Endothelial cell of umbilical vein (primary cell): ENCODE results near the gene TICAM1. TPM values are rescaled to one million over a fixed set of nuclear protein-coding genes. Genes with fewer than 3 reads are reported as not detected.

Experiments used
- BruUV-seq: library from RNA; stranded (reverse); fragments of 400-500 nt; replicated peaks from 2 replicates; lab custom pipeline; 2021; lab: Mats Ljungman, UMichigan
- CTCF ChIA-PET: fragments of 300-600, 350-600 bp; sonication (Branson Sonifier 250); formaldehyde crosslinking; loops from one replicate; lab custom pipeline; 2021; ENCODE audit warnings: antibody characterized with exemption, inconsistent platforms; lab: Charles Lee
- POLR2A ChIA-PET: fragments of 300-600, 350-600 bp; sonication (Branson Sonifier 250); formaldehyde crosslinking; loops from one replicate; lab custom pipeline; 2021; ENCODE audit warnings: antibody characterized with exemption, inconsistent platforms; lab: Charles Lee
- DNase-seq: peaks from one replicate; pipeline ENCODE4 v3.0.0-alpha.2; 2011; ENCODE audit warnings: low read depth, low spot score
- FAIRE-seq: peaks from 2 replicates; lab custom pipeline; 2011; peaks lifted over from hg19 to GRCh38; lab: Jason Lieb, UNC
- H2AFZ ChIP-seq: 2 replicates; pipeline ENCODE4 v1.6.0; 2012; ENCODE audit warnings: low read depth, low read length, control low read depth, inconsistent platforms
- H3K27ac ChIP-seq: 2 replicates; pipeline ENCODE4 v1.5.1; 2011; ENCODE audit warnings: low read depth, mild to moderate bottlenecking, control low read depth, low read length, moderate library complexity; ENCODE audit not compliant: insufficient read depth
- H3K27me3 ChIP-seq, 2 experiments: 2 replicates each; pipeline versions ENCODE4 v1.6.0 to v1.6.1; 2011; ENCODE audit warnings: low read length in 2 of 2, mixed read lengths in 1 of 2; ENCODE audit not compliant: control insufficient read depth in 2 of 2, insufficient read depth in 2 of 2
- H3K36me3 ChIP-seq, 2 experiments: 2 replicates in 1 of 2; 3 replicates in 1 of 2; pipeline ENCODE4 v1.5.1; 2011; ENCODE audit warnings: low read length in 2 of 2, mild to moderate bottlenecking in 1 of 2, moderate library complexity in 1 of 2; ENCODE audit not compliant: control insufficient read depth in 2 of 2, insufficient read depth in 2 of 2; ENCODE audit errors: extremely low read depth in 1 of 2
- H3K4me1 ChIP-seq: 3 replicates; pipeline ENCODE4 v1.5.1; 2011; ENCODE audit warnings: mild to moderate bottlenecking, low read length; ENCODE audit not compliant: control insufficient read depth, insufficient read depth; ENCODE audit errors: extremely low read depth
- H3K4me2 ChIP-seq: 2 replicates; pipeline ENCODE4 v1.6.1; 2011; ENCODE audit warnings: low read length, control low read depth, mixed read lengths; ENCODE audit not compliant: insufficient read depth
- H3K4me3 ChIP-seq, 3 experiments: fragments of 200-600 bp in 1 of 3; sonication (generic), shearing (Covaris generic) in 1 of 3; replicated peaks in 1 of 3; 2 replicates each; pipeline ENCODE4 v1.5.1; 2011 to 2016; ENCODE audit warnings: control low read depth in 3 of 3, low read length in 3 of 3, mild to moderate bottlenecking in 2 of 3, inconsistent platforms in 1 of 3, low read depth in 1 of 3, moderate library complexity in 1 of 3; ENCODE audit not compliant: insufficient read depth in 1 of 3
- H3K79me2 ChIP-seq: 2 replicates; pipeline ENCODE4 v1.6.0; 2012; ENCODE audit warnings: low read length, inconsistent platforms; ENCODE audit not compliant: control insufficient read depth, insufficient read depth
- H3K9ac ChIP-seq: replicated peaks from 2 replicates; pipeline ENCODE3; 2011; ENCODE audit warnings: low read length, control low read depth; ENCODE audit not compliant: insufficient read depth; ENCODE audit errors: extremely low read depth
- H3K9me1 ChIP-seq: replicated peaks from 3 replicates; pipeline ENCODE4 v1.6.0; 2011; ENCODE audit warnings: mild to moderate bottlenecking, low read length; ENCODE audit not compliant: control insufficient read depth, insufficient read depth; ENCODE audit errors: extremely low read depth
- H3K9me3 ChIP-seq: replicated peaks from 2 replicates; pipeline ENCODE4 v1.5.1; 2012; ENCODE audit warnings: low read length, inconsistent platforms; ENCODE audit not compliant: control insufficient read depth, insufficient read depth
- H4K20me1 ChIP-seq: replicated peaks from 2 replicates; pipeline ENCODE3; 2011; ENCODE audit warnings: mild to moderate bottlenecking, low read length; ENCODE audit not compliant: control insufficient read depth, insufficient read depth; ENCODE audit errors: extremely low read depth
- CTCF ChIP-seq, 2 donors: IDR thresholded peaks; 1 replicate in 1 of 2; 2 replicates in 1 of 2; pipeline ENCODE4 v1.5.1; 2011; ENCODE audit warnings: low read length in 2 of 2, mild to moderate bottlenecking in 2 of 2, moderate library complexity in 2 of 2, control low read depth in 1 of 2, inconsistent platforms in 1 of 2, low read depth in 1 of 2; ENCODE audit not compliant: insufficient read depth in 1 of 2; ENCODE audit errors: extremely low read depth in 1 of 2
- EZH2 ChIP-seq: IDR thresholded peaks from 2 replicates; pipeline ENCODE4 v1.6.1; 2012; ENCODE audit warnings: borderline replicate concordance, low read depth, mild to moderate bottlenecking, moderate library complexity, low read length, inconsistent platforms; ENCODE audit not compliant: severe bottlenecking
- FOS ChIP-seq: IDR thresholded peaks from 2 replicates; pipeline ENCODE4 v1.6.1; 2011; ENCODE audit warnings: mild to moderate bottlenecking, low read length, moderate library complexity, borderline replicate concordance; ENCODE audit not compliant: insufficient read depth
- GATA2 ChIP-seq: IDR thresholded peaks from 2 replicates; pipeline ENCODE4 v1.7.0; 2011; ENCODE audit warnings: low read depth, mild to moderate bottlenecking, moderate library complexity, mixed read lengths, low read length; ENCODE audit not compliant: insufficient read length, insufficient read depth
- JUN ChIP-seq: IDR thresholded peaks from 2 replicates; pipeline ENCODE4 v1.6.1; 2011; ENCODE audit warnings: borderline replicate concordance, low read depth; ENCODE audit not compliant: insufficient read length, insufficient read depth
- MAX ChIP-seq: IDR thresholded peaks from 2 replicates; pipeline ENCODE4 v1.6.1; 2011; ENCODE audit not compliant: insufficient read depth, insufficient read length
- MYC ChIP-seq: IDR thresholded peaks from one replicate; pipeline ENCODE4 v1.6.1; 2011; ENCODE audit warnings: mild to moderate bottlenecking, low read depth, low read length
- POLR2A ChIP-seq: IDR thresholded peaks from 2 replicates; pipeline ENCODE4 v1.6.1; 2012; ENCODE audit warnings: low read depth, mild to moderate bottlenecking, control low read depth, low read length
- POLR2AphosphoS5 ChIP-seq: IDR thresholded peaks from 2 replicates; pipeline ENCODE4 v1.6.1; 2012; ENCODE audit warnings: low read depth, mild to moderate bottlenecking, control low read depth, low read length, moderate library complexity; ENCODE audit not compliant: insufficient read depth
- dilution Hi-C: fragments of 300-500 bp; cut with MboI; formaldehyde crosslinking; loops from one replicate; pipeline ENCODE4 v1.15.0; 2019; ENCODE audit warnings: low sequenced_read_pairs; ENCODE audit not compliant: extremely low pct_ligation_motif_present
- intact Hi-C: fragments of 100-400 bp; cut with micrococcal nuclease; formaldehyde crosslinking; loops from one replicate; pipeline ENCODE4 v1.10.0; 2022
- polyA plus RNA-seq, 4 experiments: library from polyadenylated mRNA; depleted of rRNA in 3 of 4; stranded (reverse) in 3 of 4; unstranded in 1 of 4; fragments of >200 nt; gene quantifications; 2 replicates each; pipeline versions ENCODE4 v1.2.1 to v1.2.3, GENCODE V29; 2011 to 2012; ENCODE audit warnings: missing spikeins in 1 of 4
- total RNA-seq: library from RNA; stranded (reverse); gene quantifications from 2 replicates; pipeline ENCODE4 v1.2.3, GENCODE V29; 2021

TICAM1 gene
- total and polyA plus RNA-seq, 2 donors (not counting 3 experiments of a cell fraction or from before 2014, with no cell fraction given): 4.8 to 17.6 TPM

GRCh38 chr19:4844348-4845179, 13.1 kb upstream of the TICAM1 start:
- dilution Hi-C loops: no loop called here
- Histone ChIP-seq H3K4me1 (no peaks in the 10 kb centered on the region), H3K36me3 (peaks cover 8 to 32% of the 10 kb centered on the region in 2 experiments), H3K27me3 (no peaks in the 10 kb centered on the region), H3K9ac (no peak overlapping the region), H3K4me2 (no peak overlapping the region), H3K4me3 (no peak overlapping the region), H3K27ac (no peak overlapping the region), H3K79me2 (no peaks in the 10 kb centered on the region), H3K9me1 (no peaks in the 10 kb centered on the region), H3K9me3 (no peaks in the 10 kb centered on the region), H4K20me1 (no peaks in the 10 kb centered on the region), H2AFZ (no peak overlapping the region)
- TF ChIP-seq MYC (no peak), POLR2A (no peak), MAX (no peak), EZH2 (no peak), POLR2AphosphoS5 (no peak), JUN (no peak), GATA2 (no peak), FOS (no peak), CTCF (IDR thresholded peaks at IDR 0.05; ENCODE audit: extremely low read depth in 1 of 2, insufficient read depth in 1 of 2, low read depth in 1 of 2, low read length in 2 of 2) (no peak)
- FAIRE-seq (no peak), DNase-seq (no peak)
- CTCF ChIA-PET: interaction anchor here (0.5 to 7.0 kb wide), 6 partner anchors 20 to 67 kb away, joined by 3 to 59 read pairs (median 4); no protein-coding TSS in a partner anchor
- POLR2A ChIA-PET: no interaction called here
- no TSS peak for BruUV-seq
- intact Hi-C loops: no loop called here
